Endothelial cell of umbilical vein (primary cell): ENCODE measurements around the gene PDGFA. TPM values are rescaled to one million over a fixed set of nuclear protein-coding genes. Genes with fewer than 3 reads are reported as not detected.

Experiments used
- BruUV-seq: library from RNA; stranded (reverse); fragments of 400-500 nt; replicated peaks from 2 replicates; lab custom pipeline; 2021; lab: Mats Ljungman, UMichigan
- CTCF ChIA-PET: fragments of 300-600, 350-600 bp; sonication (Branson Sonifier 250); formaldehyde crosslinking; loops from one replicate; lab custom pipeline; 2021; ENCODE audit warnings: antibody characterized with exemption, inconsistent platforms; lab: Charles Lee
- POLR2A ChIA-PET: fragments of 300-600, 350-600 bp; sonication (Branson Sonifier 250); formaldehyde crosslinking; loops from one replicate; lab custom pipeline; 2021; ENCODE audit warnings: antibody characterized with exemption, inconsistent platforms; lab: Charles Lee
- DNase-seq: peaks from one replicate; pipeline ENCODE4 v3.0.0-alpha.2; 2011; ENCODE audit warnings: low read depth, low spot score
- FAIRE-seq: peaks from 2 replicates; lab custom pipeline; 2011; peaks lifted over from hg19 to GRCh38; lab: Jason Lieb, UNC
- H2AFZ ChIP-seq: 2 replicates; pipeline ENCODE4 v1.6.0; 2012; ENCODE audit warnings: low read depth, low read length, control low read depth, inconsistent platforms
- H3K27ac ChIP-seq: 2 replicates; pipeline ENCODE4 v1.5.1; 2011; ENCODE audit warnings: low read depth, mild to moderate bottlenecking, control low read depth, low read length, moderate library complexity; ENCODE audit not compliant: insufficient read depth
- H3K27me3 ChIP-seq, 2 experiments: 2 replicates each; pipeline versions ENCODE4 v1.6.0 to v1.6.1; 2011; ENCODE audit warnings: low read length in 2 of 2, mixed read lengths in 1 of 2; ENCODE audit not compliant: control insufficient read depth in 2 of 2, insufficient read depth in 2 of 2
- H3K36me3 ChIP-seq, 2 experiments: 2 replicates in 1 of 2; 3 replicates in 1 of 2; pipeline ENCODE4 v1.5.1; 2011; ENCODE audit warnings: low read length in 2 of 2, mild to moderate bottlenecking in 1 of 2, moderate library complexity in 1 of 2; ENCODE audit not compliant: control insufficient read depth in 2 of 2, insufficient read depth in 2 of 2; ENCODE audit errors: extremely low read depth in 1 of 2
- H3K4me1 ChIP-seq: 3 replicates; pipeline ENCODE4 v1.5.1; 2011; ENCODE audit warnings: mild to moderate bottlenecking, low read length; ENCODE audit not compliant: control insufficient read depth, insufficient read depth; ENCODE audit errors: extremely low read depth
- H3K4me2 ChIP-seq: 2 replicates; pipeline ENCODE4 v1.6.1; 2011; ENCODE audit warnings: low read length, control low read depth, mixed read lengths; ENCODE audit not compliant: insufficient read depth
- H3K4me3 ChIP-seq, 3 experiments: fragments of 200-600 bp in 1 of 3; sonication (generic), shearing (Covaris generic) in 1 of 3; replicated peaks in 1 of 3; 2 replicates each; pipeline ENCODE4 v1.5.1; 2011 to 2016; ENCODE audit warnings: control low read depth in 3 of 3, low read length in 3 of 3, mild to moderate bottlenecking in 2 of 3, inconsistent platforms in 1 of 3, low read depth in 1 of 3, moderate library complexity in 1 of 3; ENCODE audit not compliant: insufficient read depth in 1 of 3
- H3K79me2 ChIP-seq: 2 replicates; pipeline ENCODE4 v1.6.0; 2012; ENCODE audit warnings: low read length, inconsistent platforms; ENCODE audit not compliant: control insufficient read depth, insufficient read depth
- H3K9ac ChIP-seq: replicated peaks from 2 replicates; pipeline ENCODE3; 2011; ENCODE audit warnings: low read length, control low read depth; ENCODE audit not compliant: insufficient read depth; ENCODE audit errors: extremely low read depth
- H3K9me1 ChIP-seq: replicated peaks from 3 replicates; pipeline ENCODE4 v1.6.0; 2011; ENCODE audit warnings: mild to moderate bottlenecking, low read length; ENCODE audit not compliant: control insufficient read depth, insufficient read depth; ENCODE audit errors: extremely low read depth
- H3K9me3 ChIP-seq: replicated peaks from 2 replicates; pipeline ENCODE4 v1.5.1; 2012; ENCODE audit warnings: low read length, inconsistent platforms; ENCODE audit not compliant: control insufficient read depth, insufficient read depth
- H4K20me1 ChIP-seq: replicated peaks from 2 replicates; pipeline ENCODE3; 2011; ENCODE audit warnings: mild to moderate bottlenecking, low read length; ENCODE audit not compliant: control insufficient read depth, insufficient read depth; ENCODE audit errors: extremely low read depth
- EZH2 ChIP-seq: IDR thresholded peaks from 2 replicates; pipeline ENCODE4 v1.6.1; 2012; ENCODE audit warnings: borderline replicate concordance, low read depth, mild to moderate bottlenecking, moderate library complexity, low read length, inconsistent platforms; ENCODE audit not compliant: severe bottlenecking
- FOS ChIP-seq: IDR thresholded peaks from 2 replicates; pipeline ENCODE4 v1.6.1; 2011; ENCODE audit warnings: mild to moderate bottlenecking, low read length, moderate library complexity, borderline replicate concordance; ENCODE audit not compliant: insufficient read depth
- GATA2 ChIP-seq: IDR thresholded peaks from 2 replicates; pipeline ENCODE4 v1.7.0; 2011; ENCODE audit warnings: low read depth, mild to moderate bottlenecking, moderate library complexity, mixed read lengths, low read length; ENCODE audit not compliant: insufficient read length, insufficient read depth
- JUN ChIP-seq: IDR thresholded peaks from 2 replicates; pipeline ENCODE4 v1.6.1; 2011; ENCODE audit warnings: borderline replicate concordance, low read depth; ENCODE audit not compliant: insufficient read length, insufficient read depth
- MAX ChIP-seq: IDR thresholded peaks from 2 replicates; pipeline ENCODE4 v1.6.1; 2011; ENCODE audit not compliant: insufficient read depth, insufficient read length
- MYC ChIP-seq: IDR thresholded peaks from one replicate; pipeline ENCODE4 v1.6.1; 2011; ENCODE audit warnings: mild to moderate bottlenecking, low read depth, low read length
- POLR2A ChIP-seq: IDR thresholded peaks from 2 replicates; pipeline ENCODE4 v1.6.1; 2012; ENCODE audit warnings: low read depth, mild to moderate bottlenecking, control low read depth, low read length
- POLR2AphosphoS5 ChIP-seq: IDR thresholded peaks from 2 replicates; pipeline ENCODE4 v1.6.1; 2012; ENCODE audit warnings: low read depth, mild to moderate bottlenecking, control low read depth, low read length, moderate library complexity; ENCODE audit not compliant: insufficient read depth
- dilution Hi-C: fragments of 300-500 bp; cut with MboI; formaldehyde crosslinking; loops from one replicate; pipeline ENCODE4 v1.15.0; 2019; ENCODE audit warnings: low sequenced_read_pairs; ENCODE audit not compliant: extremely low pct_ligation_motif_present
- intact Hi-C: fragments of 100-400 bp; cut with micrococcal nuclease; formaldehyde crosslinking; loops from one replicate; pipeline ENCODE4 v1.10.0; 2022
- polyA plus RNA-seq, 4 experiments: library from polyadenylated mRNA; depleted of rRNA in 3 of 4; stranded (reverse) in 3 of 4; unstranded in 1 of 4; fragments of >200 nt; gene quantifications; 2 replicates each; pipeline versions ENCODE4 v1.2.1 to v1.2.3, GENCODE V29; 2011 to 2012; ENCODE audit warnings: missing spikeins in 1 of 4
- total RNA-seq: library from RNA; stranded (reverse); gene quantifications from 2 replicates; pipeline ENCODE4 v1.2.3, GENCODE V29; 2021
- TF ChIP-seq, protein P1 (sequence below), 2 donors: IDR thresholded peaks; 1 replicate in 1 of 2; 2 replicates in 1 of 2; pipeline ENCODE4 v1.5.1; 2011; ENCODE audit warnings: low read length in 2 of 2, mild to moderate bottlenecking in 2 of 2, moderate library complexity in 2 of 2, control low read depth in 1 of 2, inconsistent platforms in 1 of 2, low read depth in 1 of 2; ENCODE audit not compliant: insufficient read depth in 1 of 2; ENCODE audit errors: extremely low read depth in 1 of 2

PDGFA gene
- total and polyA plus RNA-seq, 2 donors (not counting 3 experiments of a cell fraction or from before 2014, with no cell fraction given), result 17.4 to 62.4 TPM

DNA sequence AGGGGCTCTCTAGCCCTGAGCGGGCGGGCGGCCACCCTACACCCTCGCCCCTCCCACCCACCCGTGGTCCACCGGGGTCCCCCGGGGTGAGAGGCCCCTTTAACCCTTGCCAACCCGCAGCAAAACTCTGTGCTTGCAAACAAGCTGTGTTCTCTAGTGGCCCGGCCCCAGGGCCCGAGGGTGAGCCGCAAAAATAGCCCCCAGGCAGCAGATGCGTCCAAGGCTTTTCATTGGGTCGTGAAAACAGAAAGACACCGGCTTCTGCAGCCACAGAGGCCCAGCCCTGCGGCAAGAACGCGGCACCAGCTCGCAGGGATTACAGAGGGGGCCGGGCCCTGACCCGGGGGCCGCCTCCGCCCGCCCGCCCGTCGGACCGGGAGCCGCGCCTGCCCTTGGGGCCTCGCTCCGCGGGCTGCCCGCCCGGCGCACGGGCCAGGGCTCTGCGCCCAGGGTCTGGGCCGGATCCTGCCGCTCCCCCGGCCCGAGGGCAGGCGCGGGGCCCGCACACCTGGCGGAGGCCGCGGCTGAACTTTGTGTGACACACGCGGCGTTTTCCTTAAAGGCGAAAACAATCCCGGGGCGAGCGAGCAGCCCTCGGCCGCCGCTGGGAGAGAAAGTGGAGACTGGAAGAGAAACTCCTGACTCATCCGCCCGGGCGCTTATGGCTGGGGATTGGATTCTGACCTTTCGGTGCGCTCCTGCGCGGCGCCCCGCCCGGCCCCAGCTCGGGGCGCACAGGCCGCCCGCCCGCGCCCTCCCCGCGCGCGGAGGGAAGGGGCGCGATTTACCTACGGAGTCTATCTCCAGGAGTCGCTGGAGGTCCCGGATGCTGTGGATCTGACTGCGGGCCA lies 2.8 kb downstream of the PDGFA start:
- no peaks in the 10 kb centered on the region for H3K9me1 ChIP-seq
- ChIA-PET CTCF (interaction anchor here (0.6 to 1.7 kb wide), 3 partner anchors 26 to 119 kb away, joined by 3 to 8 read pairs (median 4); no protein-coding TSS in a partner anchor), POLR2A (no interaction called here)
- no peaks in the 10 kb centered on the region for H3K9me3 ChIP-seq
- H3K79me2 ChIP-seq, result peaks cover 70% of the 10 kb centered on the region
- H3K36me3 ChIP-seq, result peaks cover 0 to 4% of the 10 kb centered on the region in 2 experiments
- H3K4me3 ChIP-seq, result peak overlapping the region; percentile 58 to 83 (median 79)
- peaks cover 37% of the 10 kb centered on the region for H3K4me1 ChIP-seq
- H3K9ac ChIP-seq, result peak overlapping the region; percentile 58
- H3K4me2 ChIP-seq, result peak overlapping the region; percentile 49
- H3K27me3 ChIP-seq, result peaks cover 9 to 10% of the 10 kb centered on the region in 2 experiments
- TF ChIP-seq FOS (peak; percentile 27), JUN (no peak), EZH2 (no peak), MAX (no peak), GATA2 (no peak), POLR2AphosphoS5 (peak; percentile 4), MYC (no peak), POLR2A (no peak)
- TF ChIP-seq, protein P1, sequence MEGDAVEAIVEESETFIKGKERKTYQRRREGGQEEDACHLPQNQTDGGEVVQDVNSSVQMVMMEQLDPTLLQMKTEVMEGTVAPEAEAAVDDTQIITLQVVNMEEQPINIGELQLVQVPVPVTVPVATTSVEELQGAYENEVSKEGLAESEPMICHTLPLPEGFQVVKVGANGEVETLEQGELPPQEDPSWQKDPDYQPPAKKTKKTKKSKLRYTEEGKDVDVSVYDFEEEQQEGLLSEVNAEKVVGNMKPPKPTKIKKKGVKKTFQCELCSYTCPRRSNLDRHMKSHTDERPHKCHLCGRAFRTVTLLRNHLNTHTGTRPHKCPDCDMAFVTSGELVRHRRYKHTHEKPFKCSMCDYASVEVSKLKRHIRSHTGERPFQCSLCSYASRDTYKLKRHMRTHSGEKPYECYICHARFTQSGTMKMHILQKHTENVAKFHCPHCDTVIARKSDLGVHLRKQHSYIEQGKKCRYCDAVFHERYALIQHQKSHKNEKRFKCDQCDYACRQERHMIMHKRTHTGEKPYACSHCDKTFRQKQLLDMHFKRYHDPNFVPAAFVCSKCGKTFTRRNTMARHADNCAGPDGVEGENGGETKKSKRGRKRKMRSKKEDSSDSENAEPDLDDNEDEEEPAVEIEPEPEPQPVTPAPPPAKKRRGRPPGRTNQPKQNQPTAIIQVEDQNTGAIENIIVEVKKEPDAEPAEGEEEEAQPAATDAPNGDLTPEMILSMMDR (IDR thresholded peaks at IDR 0.05; ENCODE audit: extremely low read depth in 1 of 2, insufficient read depth in 1 of 2, low read depth in 1 of 2, low read length in 2 of 2), result no peak
- no peak overlapping the region for H2AFZ ChIP-seq
- intact Hi-C loops, result loop anchor here (5.0 kb wide), 3 partner anchors 195 to 255 kb away; partner anchors contain the start of genes DNAAF5 and PRKAR1B
- no TSS peak for BruUV-seq
- peak overlapping the region; percentile 48 for H3K27ac ChIP-seq
- dilution Hi-C loops, result no loop called here
- FAIRE-seq, result peak; percentile 55
- no peaks in the 10 kb centered on the region for H4K20me1 ChIP-seq
- peak; percentile 51 for DNase-seq
